K562 treated with DMSO at 1 percent for 48 hours (cell line): ENCODE data around the gene TRPC3. TPM values are rescaled to one million over a fixed set of nuclear protein-coding genes. Genes with fewer than 3 reads are reported as not detected.

Source experiments
- total RNA-seq: library from RNA; unstranded; fragments of 300-600 nt; gene quantifications from 2 replicates; pipeline ENCODE4 v1.2.3, GENCODE V29; 2022; ENCODE audit warnings: low replicate concordance; ENCODE audit errors: extremely low read depth

Gene TRPC3
- not detected in 2 replicates for total RNA-seq

DNA sequence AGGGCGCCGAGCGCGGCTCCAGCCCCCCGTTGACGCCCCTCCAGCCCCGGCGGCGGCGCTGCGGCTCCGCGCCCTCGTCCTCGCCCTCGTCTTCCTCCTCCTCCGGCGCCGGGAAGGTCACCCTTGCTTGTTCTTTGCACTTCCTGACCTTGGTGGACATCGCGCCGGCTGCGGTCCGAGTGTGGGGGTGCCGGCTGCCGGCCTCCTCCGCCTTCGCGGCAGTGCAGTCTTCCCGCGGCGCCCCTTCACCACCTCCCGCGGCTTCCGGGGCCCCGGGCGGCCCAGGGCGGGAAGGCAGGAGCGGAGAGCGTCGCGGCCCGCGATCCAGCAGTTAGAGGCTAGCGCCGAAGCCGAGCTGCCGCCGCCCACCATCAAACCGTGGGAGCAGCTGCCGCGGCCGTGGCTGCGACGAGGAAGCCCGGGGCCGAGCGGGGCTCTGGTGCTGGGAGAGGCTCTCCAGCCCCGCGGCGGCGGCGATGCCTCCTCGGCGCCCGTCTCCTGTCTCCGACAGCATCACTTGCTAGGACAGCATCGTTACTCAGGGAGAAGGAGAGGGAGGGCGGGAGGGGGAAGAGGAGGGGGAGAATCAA lies at the start of gene TRPC3:
TRPC3 (minus strand) TSS at position 540 of the 590 bp plus-strand sequence; CDS start at position 160, 380 bp downstream.

DNA sequence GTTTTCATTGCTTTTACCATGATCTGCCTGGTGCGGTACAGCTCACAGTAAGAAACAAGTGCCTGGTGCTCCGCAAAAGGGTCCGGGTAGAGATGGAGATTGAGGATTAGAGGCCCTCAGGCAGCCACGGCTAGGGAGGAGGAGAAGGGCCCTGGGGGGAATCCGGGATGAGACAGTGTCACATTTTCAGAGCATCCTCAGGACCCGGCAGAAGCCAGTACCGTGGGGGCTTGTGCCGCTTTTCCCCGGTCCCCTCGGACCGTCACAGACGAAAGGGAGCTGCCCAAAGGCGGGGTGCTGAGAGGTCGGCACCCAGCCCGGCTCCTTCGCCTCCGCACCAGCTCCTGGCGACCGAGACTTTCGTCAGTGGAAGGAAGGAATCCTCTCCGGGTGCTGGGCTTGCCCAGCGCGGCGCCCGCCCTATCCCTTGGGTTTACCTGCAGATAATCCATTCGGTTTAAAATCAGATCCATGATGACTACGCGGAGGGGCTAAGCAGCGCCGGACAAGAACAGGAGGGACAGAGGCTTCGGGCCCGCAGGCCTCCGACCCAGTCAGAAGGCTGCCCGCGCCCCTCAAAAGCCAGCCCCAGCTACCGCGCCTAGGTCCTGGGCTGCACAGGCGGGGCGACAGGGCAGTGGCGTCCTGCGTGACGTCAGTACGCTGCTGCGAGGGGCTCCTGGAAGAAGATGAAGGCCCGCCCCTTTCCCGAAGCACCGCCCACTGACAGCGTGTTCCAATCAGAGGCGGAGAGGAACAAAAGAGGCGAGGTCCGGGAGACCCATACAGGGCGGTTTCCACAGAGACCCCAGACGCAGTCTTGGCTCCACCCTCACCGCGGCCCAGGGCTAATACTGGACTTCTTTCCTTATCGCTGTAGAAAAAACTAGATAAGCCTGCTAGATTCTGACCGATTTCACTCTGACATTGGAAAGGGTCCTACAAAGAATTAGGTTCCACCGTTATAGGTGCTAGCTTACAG lies 81.7 kb downstream of the TRPC3 start, which contains the start of gene BBS7:
BBS7 (minus strand) TSS at position 634 of the 982 bp plus-strand sequence; CDS start at position 473, 161 bp downstream.

Other genes with a start within 250 kb of the TRPC3 start
- not detected in 2 replicates for gene SMIM43, start 186.9 kb downstream of the TRPC3 start, total RNA-seq
- not detected in 2 replicates for gene EXOSC9, start 150.7 kb downstream of the TRPC3 start, total RNA-seq
- not detected in 2 replicates for gene CCNA2, start 128.2 kb downstream of the TRPC3 start, total RNA-seq
- gene BBS7, start 81.6 kb downstream of the TRPC3 start, total RNA-seq, result not detected in 2 replicates
- gene BLTP1, start 200.3 kb upstream of the TRPC3 start, total RNA-seq, result not detected in 2 replicates